Measurements from ENCODE around the gene FOXP3.

GRCh38 chrX:49202022-49202421, 62.5 kb downstream of the FOXP3 start:
- no peak for TF ChIP-seq CTCF (conservative IDR thresholded peaks at IDR 0.05; ENCODE audit: low read depth, low read length)
- no peak for TF ChIP-seq EZH2 (IDR thresholded peaks at IDR 0.05; ENCODE audit: borderline replicate concordance, low read depth, low read length, poor library complexity, severe bottlenecking)

All from A673 (cell line).